Upper lobe of left lung (tissue), 6 donors: ENCODE data around the gene DMD. TPM values are rescaled to one million over a fixed set of nuclear protein-coding genes. Genes with fewer than 3 reads are reported as not detected.

ENCODE experiments used
- ATAC-seq, 2 donors: fragments of 200-7000 bp; cut with Tn5 transposase; one replicate each; pipeline ENCODE4 v1.9.1; 2022; ENCODE audit warnings: mild to moderate bottlenecking in 2 of 2, moderate library complexity in 2 of 2; ENCODE audit not compliant: low FRiP score in 2 of 2
- DNase-seq, 2 donors: peaks; one replicate each; pipeline ENCODE4 v3.0.0-alpha.2; 2019 to 2020
- H3K27ac ChIP-seq, 4 donors: fragments of 200-600 bp; sonication (generic); one replicate each; pipeline ENCODE4 v1.5.1; 2016 to 2019
- H3K27me3 ChIP-seq, 4 donors: fragments of 200-600 bp; sonication (generic); one replicate each; pipeline ENCODE4 v1.5.1; 2017 to 2019
- H3K36me3 ChIP-seq, 4 donors: fragments of 200-600 bp; sonication (generic); one replicate each; pipeline ENCODE4 v1.5.1; 2016 to 2019
- H3K4me1 ChIP-seq, 4 donors: fragments of 200-600 bp; sonication (generic); one replicate each; pipeline ENCODE4 v1.5.1; 2018 to 2019
- H3K4me3 ChIP-seq, 4 donors: fragments of 200-600 bp; sonication (generic); one replicate each; pipeline ENCODE4 v1.5.1; 2017 to 2019; ENCODE audit warnings: mild to moderate bottlenecking in 2 of 4, moderate library complexity in 1 of 4
- H3K9me3 ChIP-seq, 4 donors: fragments of 200-600 bp; sonication (generic); one replicate each; pipeline ENCODE4 v1.5.1; 2018 to 2019
- EP300 ChIP-seq, 4 donors: sonication (generic); formaldehyde crosslinking; IDR thresholded peaks; one replicate each; pipeline ENCODE4 v1.5.1; 2017; ENCODE audit warnings: antibody characterized with exemption in 4 of 4, control low read depth in 2 of 4
- POLR2A ChIP-seq, 4 donors: fragments of 450-650 bp; IDR thresholded peaks; one replicate each; pipeline ENCODE4 v1.5.1; 2016 to 2017; ENCODE audit warnings: antibody characterized with exemption in 4 of 4, mild to moderate bottlenecking in 2 of 4
- POLR2AphosphoS5 ChIP-seq, 2 donors: sonication (generic); formaldehyde crosslinking; IDR thresholded peaks; one replicate each; pipeline ENCODE4 v1.5.1; 2017; ENCODE audit warnings: antibody characterized with exemption in 2 of 2
- WGBS, 2 donors: methylation state at CpG; one replicate each; pipeline ENCODE4 v1.1.5; 2017 to 2018; 5-methylcytosine and 5-hydroxymethylcytosine counted together
- total RNA-seq, 6 donors: library from RNA; depleted of rRNA in 4 of 6; stranded (reverse); fragments of >200 nt in 4 of 6; gene quantifications; one replicate each; pipeline versions ENCODE4 v1.1.0 to v1.2.1, GENCODE V29; 2016 to 2021
- TF ChIP-seq, protein P1 (sequence below), 6 experiments: fragments of 450-650 bp in 4 of 6; fragments of 200-600 bp in 2 of 6; sonication (generic) in 2 of 6; IDR thresholded peaks; one replicate each; pipeline ENCODE4 v1.5.1; 2016 to 2019; ENCODE audit warnings: antibody characterized with exemption in 6 of 6
- donor health status: DM: no; HTN: no; CAD: no; lungs with moderate emphysema.
- donor health status: DM: no; HTN: yes; CAD: no; lungs with severe emphysema.

The DMD gene
- total RNA-seq, 6 donors from 2014 or later: 12.5 to 37.0 (median 24.0) TPM

DNA sequence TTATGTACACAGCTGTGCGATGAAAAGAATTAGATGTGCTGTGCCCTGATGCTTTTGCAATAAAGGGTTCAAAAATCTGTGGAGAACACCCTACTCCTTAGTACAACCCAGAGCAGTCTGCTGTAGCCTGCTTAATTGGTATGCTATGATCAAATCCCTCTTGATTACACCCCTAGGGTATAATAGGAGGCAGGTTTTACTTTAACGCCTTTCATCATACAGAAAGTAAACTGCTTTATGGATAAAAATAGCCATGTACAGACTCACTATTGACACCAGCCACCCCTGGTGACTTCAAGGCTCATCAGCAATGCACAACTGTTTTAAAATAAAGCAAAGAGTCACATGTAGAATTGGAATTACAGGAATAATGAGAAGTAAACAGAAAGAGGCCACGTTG is 315.3 kb downstream of the DMD start:
- WGBS, 2 donors: 68 to 81% methylated on average over 3 of the region's 3 CpGs
- no peaks in the 10 kb centered on the region for H3K9me3 ChIP-seq
- no peaks in the 10 kb centered on the region for H3K27me3 ChIP-seq
- H3K27ac ChIP-seq: no peak overlapping the region
- H3K36me3 ChIP-seq: no peaks in the 10 kb centered on the region
- TF ChIP-seq POLR2A (IDR thresholded peaks at IDR 0.05) (no peak), EP300 (IDR thresholded peaks at IDR 0.05) (no peak), POLR2AphosphoS5 (IDR thresholded peaks at IDR 0.05) (no peak)
- TF ChIP-seq, protein P1, sequence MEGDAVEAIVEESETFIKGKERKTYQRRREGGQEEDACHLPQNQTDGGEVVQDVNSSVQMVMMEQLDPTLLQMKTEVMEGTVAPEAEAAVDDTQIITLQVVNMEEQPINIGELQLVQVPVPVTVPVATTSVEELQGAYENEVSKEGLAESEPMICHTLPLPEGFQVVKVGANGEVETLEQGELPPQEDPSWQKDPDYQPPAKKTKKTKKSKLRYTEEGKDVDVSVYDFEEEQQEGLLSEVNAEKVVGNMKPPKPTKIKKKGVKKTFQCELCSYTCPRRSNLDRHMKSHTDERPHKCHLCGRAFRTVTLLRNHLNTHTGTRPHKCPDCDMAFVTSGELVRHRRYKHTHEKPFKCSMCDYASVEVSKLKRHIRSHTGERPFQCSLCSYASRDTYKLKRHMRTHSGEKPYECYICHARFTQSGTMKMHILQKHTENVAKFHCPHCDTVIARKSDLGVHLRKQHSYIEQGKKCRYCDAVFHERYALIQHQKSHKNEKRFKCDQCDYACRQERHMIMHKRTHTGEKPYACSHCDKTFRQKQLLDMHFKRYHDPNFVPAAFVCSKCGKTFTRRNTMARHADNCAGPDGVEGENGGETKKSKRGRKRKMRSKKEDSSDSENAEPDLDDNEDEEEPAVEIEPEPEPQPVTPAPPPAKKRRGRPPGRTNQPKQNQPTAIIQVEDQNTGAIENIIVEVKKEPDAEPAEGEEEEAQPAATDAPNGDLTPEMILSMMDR (IDR thresholded peaks at IDR 0.05): no peak
- no peak overlapping the region for H3K4me3 ChIP-seq
- ATAC-seq (no peak), DNase-seq (no peak)
- no peaks in the 10 kb centered on the region for H3K4me1 ChIP-seq

DNA sequence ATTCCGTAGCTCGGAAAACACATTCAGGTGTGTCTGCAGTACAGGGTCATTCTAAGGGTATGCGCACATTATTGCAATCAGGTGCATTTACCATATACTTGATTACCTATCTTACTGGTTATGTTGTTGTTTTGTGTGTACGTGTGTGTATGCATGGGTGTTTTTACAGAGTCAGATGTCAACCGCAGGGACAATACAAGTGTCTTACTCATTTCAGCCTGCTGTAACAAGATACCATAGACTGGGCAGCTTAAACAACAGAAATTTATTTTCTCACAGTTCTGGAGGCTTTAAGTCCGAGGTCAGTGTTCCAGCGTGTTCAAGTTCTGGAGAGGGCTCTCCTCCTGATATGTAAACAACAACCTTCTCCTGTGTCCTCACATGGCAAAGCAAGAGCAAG is 316.7 kb downstream of the DMD start:
- DNase-seq: no peak
- no peaks in the 10 kb centered on the region for H3K27me3 ChIP-seq
- WGBS, 2 donors: 82 to 83% methylated on average over 4 to 7 of the region's 7 CpGs
- no peak for TF ChIP-seq EP300 (IDR thresholded peaks at IDR 0.05)
- no peak for TF ChIP-seq POLR2A (IDR thresholded peaks at IDR 0.05)
- TF ChIP-seq, protein P1 (IDR thresholded peaks at IDR 0.05): no peak
- TF ChIP-seq POLR2AphosphoS5 (IDR thresholded peaks at IDR 0.05): no peak
- no peaks in the 10 kb centered on the region for H3K36me3 ChIP-seq
- ATAC-seq: no peak
- H3K4me3 ChIP-seq: no peak overlapping the region
- no peak overlapping the region for H3K27ac ChIP-seq
- H3K4me1 ChIP-seq: no peaks in the 10 kb centered on the region
- no peaks in the 10 kb centered on the region for H3K9me3 ChIP-seq

DNA sequence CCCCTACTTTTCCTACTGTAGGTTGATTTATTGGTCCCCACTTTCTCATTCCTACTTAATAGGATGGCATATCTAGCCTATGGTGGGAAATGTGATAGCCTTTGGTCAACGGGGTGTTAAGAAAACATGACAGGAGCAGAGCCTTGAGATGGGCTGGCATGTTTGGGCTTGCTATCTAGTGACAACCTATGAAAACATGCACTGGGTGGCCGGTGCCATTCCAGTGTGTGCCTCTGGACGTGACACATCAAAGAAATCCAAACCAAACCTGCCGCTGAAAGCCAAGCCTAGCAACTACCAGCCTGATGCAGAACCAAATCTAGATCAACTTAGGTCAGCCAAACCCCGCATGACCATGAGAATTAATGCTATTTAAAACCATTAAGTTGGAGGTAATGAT is 317.6 kb downstream of the DMD start:
- no peak for ATAC-seq

DNA sequence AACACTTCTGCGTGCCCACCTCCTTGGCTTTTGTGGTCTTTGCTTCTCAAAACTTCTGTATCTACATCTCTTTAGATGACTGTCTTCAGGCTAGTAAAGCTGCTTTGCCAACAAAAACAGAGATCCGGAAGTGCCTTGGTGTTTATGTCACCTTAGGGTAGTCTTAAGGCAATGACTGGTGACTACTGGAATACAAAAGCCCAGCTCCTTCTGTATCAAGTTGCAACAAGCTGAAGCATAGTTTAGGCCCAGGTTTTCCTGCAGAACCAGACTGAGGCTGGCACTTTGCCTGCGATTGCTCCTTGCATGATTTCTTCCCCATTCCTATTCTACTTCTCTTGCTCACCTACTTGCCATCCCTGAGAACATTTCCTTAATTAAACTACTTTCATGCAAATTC is 333.8 kb downstream of the DMD start:
- no peak overlapping the region for H3K27ac ChIP-seq
- H3K36me3 ChIP-seq: no peaks in the 10 kb centered on the region
- DNase-seq (no peak), ATAC-seq (no peak)
- WGBS, 2 donors: 83 to 88% methylated on average over 3 of the region's 3 CpGs
- no peaks in the 10 kb centered on the region for H3K4me1 ChIP-seq
- no peaks in the 10 kb centered on the region for H3K27me3 ChIP-seq
- no peak overlapping the region for H3K4me3 ChIP-seq
- H3K9me3 ChIP-seq: no peaks in the 10 kb centered on the region
- TF ChIP-seq EP300 (IDR thresholded peaks at IDR 0.05) (no peak), POLR2AphosphoS5 (IDR thresholded peaks at IDR 0.05) (no peak), POLR2A (IDR thresholded peaks at IDR 0.05) (no peak)
- TF ChIP-seq, protein P1 (IDR thresholded peaks at IDR 0.05): no peak

More for the DNA sequence above, 317.6 kb downstream of the DMD start:
- Histone ChIP-seq H3K4me1 (no peaks in the 10 kb centered on the region), H3K27ac (no peak overlapping the region), H3K27me3 (no peaks in the 10 kb centered on the region), H3K9me3 (no peaks in the 10 kb centered on the region), H3K4me3 (no peak overlapping the region), H3K36me3 (no peaks in the 10 kb centered on the region)
- TF ChIP-seq POLR2AphosphoS5 (IDR thresholded peaks at IDR 0.05): no peak
- TF ChIP-seq, protein P1 (IDR thresholded peaks at IDR 0.05): no peak
- TF ChIP-seq EP300 (IDR thresholded peaks at IDR 0.05): no peak
- TF ChIP-seq POLR2A (IDR thresholded peaks at IDR 0.05): no peak
- 20 to 62% methylated on average over 1 to 5 of the region's 5 CpGs for WGBS, 2 donors
- DNase-seq: no peak

DNA sequence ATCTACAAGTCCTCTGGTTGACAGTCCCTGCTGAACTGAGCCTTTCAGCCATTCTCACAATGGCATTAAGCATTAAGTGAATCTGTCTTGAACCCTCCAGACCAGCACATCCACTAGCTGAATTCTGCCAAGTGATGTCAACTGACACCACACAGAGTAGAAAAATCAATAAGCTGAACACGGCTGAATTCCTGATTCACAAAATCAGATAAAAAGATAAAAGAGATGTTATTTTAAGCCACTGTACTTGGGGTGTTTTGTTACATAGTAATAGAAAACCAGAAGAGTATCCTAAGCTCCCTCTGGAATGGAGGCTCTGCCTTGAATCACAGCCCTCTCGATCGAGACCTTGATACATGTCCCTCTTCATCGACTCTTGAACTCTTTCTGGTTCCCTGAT is 336.5 kb downstream of the DMD start:
- no peak overlapping the region for H3K27ac ChIP-seq
- 83 to 87% methylated on average over 4 of the region's 4 CpGs for WGBS, 2 donors
- TF ChIP-seq POLR2A (IDR thresholded peaks at IDR 0.05) (no peak), EP300 (IDR thresholded peaks at IDR 0.05) (no peak), POLR2AphosphoS5 (IDR thresholded peaks at IDR 0.05) (no peak)
- TF ChIP-seq, protein P1 (IDR thresholded peaks at IDR 0.05): no peak

More for the DNA sequence above, 336.5 kb downstream of the DMD start:
- Histone ChIP-seq H3K27me3 (no peaks in the 10 kb centered on the region), H3K4me3 (no peak overlapping the region), H3K4me1 (no peaks in the 10 kb centered on the region), H3K36me3 (no peaks in the 10 kb centered on the region), H3K9me3 (no peaks in the 10 kb centered on the region)
- ATAC-seq: no peak
- DNase-seq: no peak
